GM19099 (cell line): ENCODE measurements around the gene HDLBP.

ENCODE experiments used
- POLR2A ChIP-seq: IDR thresholded peaks from 3 replicates; pipeline ENCODE4 v1.6.1; 2011; ENCODE audit warnings: low read depth; ENCODE audit not compliant: insufficient read length; ENCODE audit errors: extremely low read depth

Gene HDLBP

GRCh38 chr2:241275504-241275903, 40.0 kb downstream of the HDLBP start:
- TF ChIP-seq POLR2A = no peak

GRCh38 chr2:241274127-241274526, 41.3 kb downstream of the HDLBP start:
- no peak for TF ChIP-seq POLR2A

- no peak for TF ChIP-seq POLR2A
Observed at GRCh38 chr2:241273210-241274020, 42.1 kb downstream of the HDLBP start.

GRCh38 chr2:241272303-241273209, 42.9 kb downstream of the HDLBP start:
- peak; percentile 73 for TF ChIP-seq POLR2A

- TF ChIP-seq POLR2A = no peak
Observed at GRCh38 chr2:241271706-241272302, 43.7 kb downstream of the HDLBP start.

- no peak for TF ChIP-seq POLR2A
Observed at GRCh38 chr2:241270531-241270930, 44.9 kb downstream of the HDLBP start.

- no peak for TF ChIP-seq POLR2A
Observed at GRCh38 chr2:241269707-241270520, 45.6 kb downstream of the HDLBP start.

- no peak for TF ChIP-seq POLR2A
Observed at GRCh38 chr2:241268716-241269445, 46.6 kb downstream of the HDLBP start.

GRCh38 chr2:241268306-241268705, 47.2 kb downstream of the HDLBP start:
- TF ChIP-seq POLR2A = no peak

- TF ChIP-seq POLR2A = no peak
Observed at GRCh38 chr2:241267249-241268067, 48.0 kb downstream of the HDLBP start.

- no peak for TF ChIP-seq POLR2A
Observed at GRCh38 chr2:241265506-241265905, 50.0 kb downstream of the HDLBP start.

GRCh38 chr2:241263061-241263460, 52.4 kb downstream of the HDLBP start:
- no peak for TF ChIP-seq POLR2A

- no peak for TF ChIP-seq POLR2A
Observed at GRCh38 chr2:241261628-241262027, 53.8 kb downstream of the HDLBP start.

- TF ChIP-seq POLR2A = no peak
Observed at GRCh38 chr2:241260911-241261310, 54.6 kb downstream of the HDLBP start.
